ENCODE measurements around the gene TMEM131. TPM values are rescaled to one million over a fixed set of nuclear protein-coding genes. Genes with fewer than 3 reads are reported as not detected.
A peak's percentile ranks its signal among the peaks of the same experiment; 100 is the strongest.
"Not testable (repeated sequence)": the region's sequence is repeated elsewhere in the genome, so short reads cannot be mapped to it uniquely, and the experiment has no call there.

TMEM131 gene
- total RNA-seq, 1 donor, result 45.1 TPM

- peak; percentile 42 for DNase-seq (ENCODE audit: low read depth)
- TF ChIP-seq CTCF (IDR thresholded peaks at IDR 0.05; ENCODE audit: insufficient read depth, low read length), result no peak
These were observed 94.9 kb downstream of the TMEM131 start for GRCh38 chr2:97900806-97901205.

GRCh38 chr2:97893042-97893441, 102.7 kb downstream of the TMEM131 start:
- not testable (repeated sequence) for DNase-seq (ENCODE audit: low read depth); H3K4me3 ChIP-seq (ENCODE audit: low read depth, low read length)

More at GRCh38 chr2:97900806-97901205, 94.9 kb downstream of the TMEM131 start:
- H3K4me3 ChIP-seq (ENCODE audit: low read depth, low read length), result no peak overlapping the region

- no peak for TF ChIP-seq CTCF (IDR thresholded peaks at IDR 0.05; ENCODE audit: insufficient read depth, low read length)
- DNase-seq (ENCODE audit: low read depth), result no peak
These were observed 104.1 kb downstream of the TMEM131 start for GRCh38 chr2:97891611-97892010.

DNA sequence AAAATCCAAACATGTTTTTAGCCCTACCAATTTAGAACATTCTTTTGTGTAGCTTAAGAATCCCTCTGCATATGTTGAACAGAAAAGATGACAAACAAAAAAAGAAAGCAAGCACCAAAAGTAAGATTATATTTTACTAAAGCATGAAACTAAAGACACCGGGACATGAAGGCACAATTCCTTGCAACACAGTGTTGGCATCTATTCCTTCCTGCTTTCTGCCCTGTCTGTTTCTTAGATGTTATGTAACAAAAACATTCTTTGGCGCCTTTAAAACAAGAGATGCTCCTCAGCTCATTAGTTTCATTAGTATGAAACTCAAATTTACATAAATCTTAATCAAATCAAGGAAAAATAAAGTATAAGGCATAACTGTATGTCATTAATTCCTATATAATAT, 106.6 kb downstream of the TMEM131 start:
- H3K4me3 ChIP-seq (ENCODE audit: low read depth, low read length), result no peak overlapping the region
- TF ChIP-seq CTCF (IDR thresholded peaks at IDR 0.05; ENCODE audit: insufficient read depth, low read length), result no peak
- no peak for DNase-seq (ENCODE audit: low read depth)

More at GRCh38 chr2:97891611-97892010, 104.1 kb downstream of the TMEM131 start:
- H3K4me3 ChIP-seq (ENCODE audit: low read depth, low read length), result no peak overlapping the region

GRCh38 chr2:97885841-97886240, 109.9 kb downstream of the TMEM131 start:
- H3K4me3 ChIP-seq (ENCODE audit: low read depth, low read length), result no peak overlapping the region
- no peak for DNase-seq (ENCODE audit: low read depth)
- TF ChIP-seq CTCF (IDR thresholded peaks at IDR 0.05; ENCODE audit: insufficient read depth, low read length), result no peak

GRCh38 chr2:97880334-97880733, 115.4 kb downstream of the TMEM131 start:
- no peak for TF ChIP-seq CTCF (IDR thresholded peaks at IDR 0.05; ENCODE audit: insufficient read depth, low read length)
- no peak overlapping the region for H3K4me3 ChIP-seq (ENCODE audit: low read depth, low read length)
- no peak for DNase-seq (ENCODE audit: low read depth)

DNA sequence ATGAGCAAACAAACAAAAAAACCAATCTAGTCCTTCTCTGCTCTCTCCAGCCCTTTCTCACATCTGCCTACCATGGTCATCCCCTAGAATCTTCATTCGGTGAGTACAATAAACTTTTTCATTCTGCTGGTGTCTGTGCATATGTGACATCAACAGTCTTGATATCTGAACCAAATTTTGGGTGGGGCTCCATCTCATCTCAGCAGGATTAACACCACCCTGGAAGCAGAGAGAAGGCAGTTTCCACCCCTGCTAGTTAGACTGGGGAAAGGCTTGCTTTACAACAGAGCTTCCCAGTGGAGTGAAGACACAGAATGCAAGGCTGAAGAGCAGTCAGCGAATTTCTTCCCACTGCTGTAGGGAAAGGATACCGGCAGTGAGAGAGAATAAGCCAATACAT, 116.9 kb downstream of the TMEM131 start:
- H3K4me3 ChIP-seq (ENCODE audit: low read depth, low read length), result no peak overlapping the region
- no peak for TF ChIP-seq CTCF (IDR thresholded peaks at IDR 0.05; ENCODE audit: insufficient read depth, low read length)
- no peak for DNase-seq (ENCODE audit: low read depth)

GRCh38 chr2:97878317-97878716, 117.4 kb downstream of the TMEM131 start:
- not testable (repeated sequence) for H3K4me3 ChIP-seq (ENCODE audit: low read depth, low read length); DNase-seq (ENCODE audit: low read depth)
